Tibial nerve (tissue), 4 donors: ENCODE results near the gene GPAT3. TPM values are rescaled to one million over a fixed set of nuclear protein-coding genes. Genes with fewer than 3 reads are reported as not detected.

Experiments
- DNase-seq, 2 donors: peaks; one replicate each; pipeline ENCODE4 v3.0.0-alpha.2; 2019; ENCODE audit warnings: low spot score in 2 of 2
- H3K27ac ChIP-seq, 4 donors: fragments of 200-600 bp; sonication (generic) in 3 of 4; one replicate each; pipeline ENCODE4 v1.5.1; 2017 to 2019; ENCODE audit warnings: mild to moderate bottlenecking in 1 of 4
- H3K27me3 ChIP-seq, 2 donors: fragments of 200-600 bp; sonication (generic) in 1 of 2; one replicate each; pipeline versions ENCODE4 v1.5.1 to v1.6.0; 2017 to 2019
- H3K36me3 ChIP-seq, 3 donors: fragments of 200-600 bp; sonication (generic); one replicate each; pipeline ENCODE4 v1.5.1; 2018 to 2019
- H3K4me1 ChIP-seq, 4 donors: fragments of 200-600 bp; sonication (generic) in 3 of 4; one replicate each; pipeline ENCODE4 v1.5.1; 2017 to 2019
- H3K4me3 ChIP-seq, 4 donors: fragments of 200-600 bp; sonication (generic) in 3 of 4; one replicate each; pipeline ENCODE4 v1.5.1; 2017 to 2019; ENCODE audit warnings: mild to moderate bottlenecking in 1 of 4, moderate library complexity in 1 of 4
- H3K9me3 ChIP-seq, 4 donors: fragments of 200-600 bp; sonication (generic) in 3 of 4; one replicate each; pipeline ENCODE4 v1.5.1; 2017 to 2019
- CTCF ChIP-seq, 5 experiments: fragments of 200-600 bp in 3 of 5; fragments of 450-650 bp in 2 of 5; sonication (generic) in 3 of 5; IDR thresholded peaks; one replicate each; pipeline ENCODE4 v1.5.1; 2016 to 2019; ENCODE audit warnings: antibody characterized with exemption in 5 of 5, mild to moderate bottlenecking in 3 of 5, moderate library complexity in 2 of 5
- EP300 ChIP-seq, 2 donors: sonication (generic); formaldehyde crosslinking; IDR thresholded peaks; one replicate each; pipeline ENCODE4 v1.6.1; 2017; ENCODE audit warnings: antibody characterized with exemption in 2 of 2, mild to moderate bottlenecking in 1 of 2
- POLR2A ChIP-seq, 2 donors: fragments of 450-650 bp; IDR thresholded peaks; one replicate each; pipeline ENCODE4 v1.6.1; 2017; ENCODE audit warnings: antibody characterized with exemption in 2 of 2, mild to moderate bottlenecking in 2 of 2, moderate library complexity in 2 of 2
- WGBS, 2 donors: methylation state at CpG; one replicate each; pipeline ENCODE4 v1.1.5; 2018; 5-methylcytosine and 5-hydroxymethylcytosine counted together
- total RNA-seq, 4 donors: library from RNA; depleted of rRNA; stranded (reverse); fragments of >200 nt; gene quantifications; one replicate each; pipeline ENCODE4 v1.1.0, GENCODE V29; 2016

Gene GPAT3
- total RNA-seq, 4 donors from 2014 or later = 0.90 to 8.1 (median 6.7) TPM

DNA sequence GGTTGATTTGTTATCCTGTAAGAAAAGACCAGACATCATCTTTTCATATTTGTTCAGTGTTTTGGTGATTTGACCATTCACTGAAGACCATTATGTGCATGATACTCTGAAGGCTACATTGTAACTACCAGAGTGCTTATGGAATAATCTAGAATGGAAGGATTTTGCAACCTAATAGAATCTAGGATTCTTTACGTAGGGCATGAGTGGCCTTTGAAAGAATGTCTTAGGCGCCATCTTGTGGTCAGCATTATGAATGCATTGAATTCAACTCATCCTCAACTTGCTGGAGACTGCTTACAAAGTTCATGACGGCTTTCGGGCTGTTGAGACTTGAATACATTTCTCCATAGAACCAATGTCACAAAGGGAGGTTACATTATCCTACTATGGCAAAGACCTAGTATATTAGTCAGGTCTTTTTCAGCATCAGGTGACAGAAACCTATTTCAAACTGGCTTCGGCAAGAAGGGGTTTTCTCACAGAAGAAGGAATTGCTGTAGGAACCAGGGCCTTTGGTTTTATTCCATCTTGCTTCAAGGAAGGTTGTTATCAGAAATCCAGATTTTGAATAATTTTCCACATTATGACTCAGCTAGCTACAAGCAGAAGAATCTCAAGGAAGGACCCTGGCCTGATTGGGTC is 104.1 kb downstream of the GPAT3 start:
- 18 to 23% methylated on average over 5 of the region's 5 CpGs for WGBS, 2 donors
- Histone ChIP-seq H3K36me3 (no peaks in the 10 kb centered on the region), H3K27me3 (peaks cover 0 to 4% of the 10 kb centered on the region in 2 donors), H3K9me3 (no peaks in the 10 kb centered on the region), H3K27ac (no peak overlapping the region), H3K4me3 (no peak overlapping the region), H3K4me1 (no peaks in the 10 kb centered on the region)
- TF ChIP-seq EP300 (IDR thresholded peaks at IDR 0.05) = no peak
- TF ChIP-seq CTCF (IDR thresholded peaks at IDR 0.05) = peak; percentile 72 to 83 (median 75)
- no peak for TF ChIP-seq POLR2A (IDR thresholded peaks at IDR 0.05)
- DNase-seq = peak in 1 of 2 donors; percentile 91

DNA sequence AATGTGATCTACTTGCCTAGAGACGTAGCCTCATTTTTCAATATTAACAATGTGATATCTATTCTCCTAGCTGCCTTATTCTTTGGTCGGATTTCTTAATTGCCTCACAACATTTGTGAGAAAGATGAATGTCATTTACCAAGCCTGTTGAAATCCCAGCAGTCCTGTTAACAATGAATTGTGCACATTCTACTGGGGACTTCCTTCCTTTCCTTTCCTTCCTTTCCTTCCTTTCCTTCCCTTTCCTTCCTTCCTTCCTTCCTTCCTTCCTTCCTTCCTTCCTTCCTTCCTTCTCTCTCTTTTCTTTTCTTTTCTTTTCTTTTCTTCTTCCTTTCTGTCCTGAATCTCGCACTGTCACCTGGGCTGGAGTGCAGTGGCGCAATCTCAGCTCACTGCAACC is 107.1 kb downstream of the GPAT3 start:
- TF ChIP-seq CTCF (IDR thresholded peaks at IDR 0.05) = no peak
- no peak for TF ChIP-seq EP300 (IDR thresholded peaks at IDR 0.05)
- TF ChIP-seq POLR2A (IDR thresholded peaks at IDR 0.05) = no peak
- H3K27me3 ChIP-seq = peaks cover 0 to 4% of the 10 kb centered on the region in 2 donors
- no peaks in the 10 kb centered on the region for H3K36me3 ChIP-seq
- DNase-seq = no peak
- no peak overlapping the region for H3K27ac ChIP-seq
- H3K9me3 ChIP-seq = no peaks in the 10 kb centered on the region
- no peak overlapping the region for H3K4me3 ChIP-seq
- 70 to 74% methylated on average over 4 of the region's 4 CpGs for WGBS, 2 donors
- H3K4me1 ChIP-seq = no peaks in the 10 kb centered on the region

DNA sequence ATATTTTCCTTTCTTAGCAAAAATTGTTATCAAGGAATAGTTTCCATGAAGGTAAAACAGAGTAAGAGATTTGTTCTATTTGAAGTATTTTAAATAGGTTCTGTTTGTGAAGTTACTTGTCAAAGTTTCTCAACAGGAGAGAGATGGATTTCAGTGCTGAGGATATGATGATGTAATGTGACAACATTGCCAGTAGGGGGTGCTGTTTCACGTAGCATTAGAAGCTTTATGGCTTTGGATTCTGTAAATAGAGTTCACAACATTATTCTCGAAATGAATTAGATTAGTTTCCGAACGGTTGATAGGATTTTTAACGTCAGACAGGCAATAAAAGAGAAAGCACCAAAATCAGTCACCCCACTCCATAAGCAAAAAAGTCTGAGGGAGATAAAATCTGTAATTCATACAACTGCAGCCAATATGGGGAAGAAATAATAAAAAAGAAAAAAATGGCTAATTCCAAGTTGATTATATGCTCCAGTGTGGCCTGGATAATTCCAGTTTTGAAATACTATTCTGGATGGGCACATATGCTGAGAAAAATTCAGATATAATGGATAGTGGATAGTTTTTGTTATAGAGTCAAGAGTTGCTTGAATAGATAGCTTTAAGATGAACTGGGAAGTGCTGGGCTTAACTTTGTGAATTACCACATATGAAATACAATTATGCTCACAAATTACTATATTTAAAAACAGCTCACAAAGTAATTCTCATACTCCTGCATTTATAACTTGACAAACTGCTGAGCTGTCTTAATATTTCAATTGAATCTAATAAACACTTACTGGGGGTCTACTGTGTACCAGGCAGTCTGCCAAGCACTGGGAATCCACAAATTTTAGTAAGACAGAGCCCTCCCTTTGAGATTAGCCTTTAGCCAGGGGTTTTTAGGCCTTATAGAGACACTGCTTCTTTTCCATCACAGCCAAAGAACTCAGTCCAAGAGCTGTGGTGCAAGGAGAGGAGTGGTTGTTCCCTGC is 109.1 kb downstream of the GPAT3 start:
- no peaks in the 10 kb centered on the region for H3K9me3 ChIP-seq
- TF ChIP-seq POLR2A (IDR thresholded peaks at IDR 0.05) = no peak
- peak; percentile 73 to 84 (median 75) for TF ChIP-seq CTCF (IDR thresholded peaks at IDR 0.05)
- TF ChIP-seq EP300 (IDR thresholded peaks at IDR 0.05) = no peak
- H3K4me3 ChIP-seq = no peak overlapping the region
- DNase-seq = peak in 1 of 2 donors; percentile 24
- 1 to 5% methylated on average over 5 of the region's 5 CpGs for WGBS, 2 donors
- no peak overlapping the region for H3K27ac ChIP-seq
- H3K4me1 ChIP-seq = no peaks in the 10 kb centered on the region
- peaks cover 0 to 4% of the 10 kb centered on the region in 2 donors for H3K27me3 ChIP-seq
- no peaks in the 10 kb centered on the region for H3K36me3 ChIP-seq

DNA sequence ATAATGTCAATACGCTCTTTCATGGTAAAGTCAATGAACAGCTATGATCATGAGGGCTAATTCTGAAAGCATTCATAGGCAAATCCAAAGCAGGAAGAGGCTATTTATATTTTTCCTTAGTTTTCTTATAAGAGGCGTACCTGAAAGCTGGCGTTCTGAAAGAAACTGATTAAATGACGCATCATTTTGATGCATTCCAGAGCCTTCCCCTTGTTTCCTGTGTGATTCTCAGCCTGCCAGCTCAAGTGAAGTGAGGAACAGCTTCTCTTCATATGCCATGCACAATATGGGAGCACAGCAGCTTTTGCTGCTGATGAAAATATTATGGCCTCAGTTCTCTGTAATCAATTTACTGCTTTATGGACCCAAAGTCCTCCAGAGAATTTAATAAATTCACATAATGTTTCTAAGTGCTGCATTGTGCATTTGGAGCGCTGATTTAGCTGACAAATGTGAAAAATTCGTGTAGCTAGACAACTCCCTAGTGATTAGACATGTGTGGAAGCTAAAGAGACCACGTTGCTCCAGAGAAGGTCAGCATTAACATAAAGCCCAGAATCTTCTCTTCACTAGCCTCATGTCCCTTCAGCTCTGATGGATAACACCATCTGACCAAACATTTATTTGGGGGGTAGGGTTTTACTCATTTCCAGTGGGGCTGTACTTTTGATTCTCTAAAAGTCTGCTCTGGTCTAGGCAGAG is 110.8 kb downstream of the GPAT3 start:
- no peaks in the 10 kb centered on the region for H3K36me3 ChIP-seq
- WGBS, 2 donors = 69 to 70% methylated on average over 7 of the region's 7 CpGs
- TF ChIP-seq POLR2A (IDR thresholded peaks at IDR 0.05) = no peak
- no peak for TF ChIP-seq CTCF (IDR thresholded peaks at IDR 0.05)
- TF ChIP-seq EP300 (IDR thresholded peaks at IDR 0.05) = no peak
- no peak overlapping the region for H3K4me3 ChIP-seq
- no peaks in the 10 kb centered on the region for H3K4me1 ChIP-seq
- no peak for DNase-seq
- H3K9me3 ChIP-seq = no peaks in the 10 kb centered on the region
- no peak overlapping the region for H3K27ac ChIP-seq
- H3K27me3 ChIP-seq = peaks cover 0 to 4% of the 10 kb centered on the region in 2 donors
